ENCODE results near the gene SHLD1.
"Not testable (repeated sequence)": the region's sequence is repeated elsewhere in the genome, so short reads cannot be mapped to it uniquely, and the experiment has no call there.

The SHLD1 gene

GRCh38 chr20:5735845-5736510, 14.2 kb upstream of the SHLD1 start:
- no peak for DNase-seq (ENCODE audit: low read depth, low spot score)

DNA sequence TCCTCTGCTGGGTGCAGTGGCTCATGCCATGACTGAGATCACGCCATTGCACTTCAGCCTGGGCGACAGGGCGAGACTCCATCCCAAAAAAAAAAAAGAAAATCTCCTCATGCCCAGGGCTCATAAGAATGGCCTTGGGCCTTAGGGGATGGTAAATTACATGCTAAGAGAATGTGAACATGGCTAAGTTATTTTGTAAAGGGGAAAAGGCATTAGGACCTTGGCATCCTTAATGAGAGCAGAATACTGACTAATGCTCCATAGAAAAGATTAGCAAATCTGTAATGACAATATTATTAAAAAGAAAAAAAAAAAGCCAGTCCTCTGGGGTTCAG, 12.6 kb upstream of the SHLD1 start:
- DNase-seq (ENCODE audit: low read depth, low spot score), result no peak

DNA sequence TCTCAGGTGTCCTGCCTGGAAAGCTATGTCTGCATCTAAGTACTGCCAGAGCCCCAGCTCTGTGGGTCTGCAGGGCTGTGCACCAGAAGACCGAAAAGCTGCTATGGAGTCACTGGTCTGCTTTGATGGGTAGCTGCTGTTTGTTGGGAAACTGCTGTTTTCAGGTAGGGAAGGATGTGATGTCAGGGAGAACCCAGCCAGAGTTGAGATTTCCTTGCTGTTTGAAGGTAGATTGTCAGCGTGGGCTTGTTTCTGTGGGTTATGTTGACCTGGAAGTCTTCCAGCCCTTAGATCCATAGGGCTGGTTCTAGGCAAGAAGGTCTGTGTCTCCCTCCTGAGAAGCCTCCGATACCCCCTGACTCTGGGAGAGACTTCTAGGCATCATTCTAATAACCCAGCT, 12.2 kb upstream of the SHLD1 start:
- DNase-seq (ENCODE audit: low read depth, low spot score), result no peak

- not testable (repeated sequence) for DNase-seq (ENCODE audit: low read depth, low spot score)
Observed at GRCh38 chr20:5740643-5741042, 9.6 kb upstream of the SHLD1 start.

DNA sequence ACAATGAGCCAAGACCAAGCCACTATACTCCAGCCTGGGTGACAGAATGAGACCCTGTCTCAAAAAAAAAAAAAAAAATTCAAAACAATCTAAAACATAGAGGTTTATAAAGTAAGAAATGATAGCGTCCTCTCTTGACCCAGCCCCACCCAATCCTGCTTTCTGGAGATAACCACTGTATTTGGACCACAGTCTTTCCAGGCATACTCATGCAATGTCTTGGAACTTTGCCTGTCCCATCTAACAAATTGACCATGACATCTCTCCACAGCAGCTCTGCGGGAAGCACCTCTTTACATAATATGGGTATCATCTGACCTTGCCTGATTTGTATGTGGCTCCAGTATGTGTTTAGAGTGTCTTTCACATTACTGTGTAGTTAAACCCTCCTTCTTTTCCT, 9.1 kb upstream of the SHLD1 start:
- no peak for DNase-seq (ENCODE audit: low read depth, low spot score)

GRCh38 chr20:5742041-5742440, 8.2 kb upstream of the SHLD1 start:
- no peak for DNase-seq (ENCODE audit: low read depth, low spot score)

DNA sequence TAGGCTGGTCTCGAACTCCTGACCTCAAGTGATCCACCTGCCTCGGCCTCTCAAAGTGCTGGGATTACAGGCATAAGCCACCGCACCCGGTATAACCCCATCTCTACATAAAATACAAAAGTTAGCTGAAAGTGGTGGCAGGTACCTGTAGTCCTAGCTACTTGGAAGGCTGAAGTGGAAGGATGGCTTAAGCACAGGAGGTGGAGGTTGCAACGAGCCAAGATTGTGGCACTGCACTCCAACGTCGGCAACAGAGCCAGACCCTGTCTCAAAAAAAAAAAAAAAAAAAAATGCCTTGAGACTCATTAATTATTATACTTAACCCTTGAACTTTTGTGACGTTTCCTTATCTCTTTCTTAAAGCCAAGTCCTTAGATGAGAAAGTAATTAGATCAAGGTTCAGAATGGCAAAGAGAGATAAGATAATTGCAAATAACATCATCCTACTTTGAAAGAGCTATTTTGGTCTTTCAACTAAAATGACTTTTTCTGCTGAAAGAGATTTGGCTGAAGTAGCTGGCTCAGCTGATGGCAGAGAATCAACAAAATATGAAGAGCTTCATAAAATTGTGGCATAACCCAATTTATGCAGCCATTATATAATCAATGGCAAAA, 4.7 kb upstream of the SHLD1 start:
- no peak for DNase-seq (ENCODE audit: low read depth, low spot score)

DNA sequence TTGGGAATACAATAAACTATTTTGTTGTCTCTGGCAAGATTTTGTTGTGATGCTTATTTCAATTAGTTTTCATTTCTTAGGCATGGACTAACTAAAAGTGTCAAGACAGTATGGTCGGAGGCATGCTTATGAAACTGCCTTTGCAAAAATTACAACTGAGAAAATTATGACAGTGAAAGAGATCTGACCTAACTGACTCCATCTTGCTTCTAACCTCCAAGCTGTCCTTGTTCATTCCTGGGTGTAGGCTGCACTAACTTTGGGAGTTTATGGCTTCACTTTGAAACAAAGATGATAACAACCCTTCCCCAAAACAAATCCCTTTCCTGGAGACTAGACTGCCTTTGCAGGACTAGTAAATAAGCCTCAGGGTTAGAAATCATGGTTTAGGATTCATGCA, 4.1 kb upstream of the SHLD1 start:
- no peak for DNase-seq (ENCODE audit: low read depth, low spot score)

- DNase-seq (ENCODE audit: low read depth, low spot score), result no peak
Observed at GRCh38 chr20:5748246-5748645, 2.0 kb upstream of the SHLD1 start.

- not testable (repeated sequence) for DNase-seq (ENCODE audit: low read depth, low spot score)
Observed at GRCh38 chr20:5749512-5749951, 669 bp upstream of the SHLD1 start.

- DNase-seq (ENCODE audit: low read depth, low spot score), result no peak
Observed at GRCh38 chr20:5751856-5752255, 1.7 kb downstream of the SHLD1 start.

- no peak for DNase-seq (ENCODE audit: low read depth, low spot score)
Observed at GRCh38 chr20:5753814-5754213, 3.6 kb downstream of the SHLD1 start.

- no peak for DNase-seq (ENCODE audit: low read depth, low spot score)
Observed at GRCh38 chr20:5757949-5758348, 7.7 kb downstream of the SHLD1 start.

DNA sequence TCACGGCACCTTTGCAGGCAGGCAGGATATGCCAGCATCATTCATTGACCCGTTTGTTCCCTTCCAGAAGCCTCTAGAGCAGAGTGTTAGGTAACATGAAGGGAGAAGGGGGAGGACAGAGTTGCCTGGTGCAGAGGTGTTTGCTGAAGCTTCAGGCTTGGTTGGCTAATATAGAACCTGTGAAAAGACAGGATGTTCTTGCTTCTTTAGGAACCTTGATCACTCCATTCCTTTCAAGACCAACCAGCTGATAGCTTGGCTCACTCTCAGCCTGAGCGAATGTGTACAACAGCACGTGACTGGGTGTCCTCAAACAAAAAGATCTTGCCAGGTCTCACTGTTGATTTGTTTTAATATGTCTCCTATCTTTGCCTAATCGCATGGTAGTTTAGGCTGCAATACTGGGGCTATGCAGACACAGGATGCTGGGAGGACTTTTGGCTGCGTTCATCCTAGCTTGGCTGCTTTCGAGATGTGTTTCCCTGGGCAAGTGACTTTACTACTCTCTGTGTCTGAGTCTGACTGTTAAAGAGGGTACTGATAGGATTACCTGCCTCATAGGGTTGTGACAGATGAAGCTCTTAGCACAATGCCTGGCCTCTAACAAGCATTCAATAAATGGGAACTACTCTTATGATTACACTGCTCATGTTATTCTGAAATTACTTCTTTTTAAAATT, 16.0 kb downstream of the SHLD1 start:
- no peak for DNase-seq (ENCODE audit: low read depth, low spot score)

GRCh38 chr20:5767493-5768098, 17.4 kb downstream of the SHLD1 start:
- no peak for DNase-seq (ENCODE audit: low read depth, low spot score)

DNA sequence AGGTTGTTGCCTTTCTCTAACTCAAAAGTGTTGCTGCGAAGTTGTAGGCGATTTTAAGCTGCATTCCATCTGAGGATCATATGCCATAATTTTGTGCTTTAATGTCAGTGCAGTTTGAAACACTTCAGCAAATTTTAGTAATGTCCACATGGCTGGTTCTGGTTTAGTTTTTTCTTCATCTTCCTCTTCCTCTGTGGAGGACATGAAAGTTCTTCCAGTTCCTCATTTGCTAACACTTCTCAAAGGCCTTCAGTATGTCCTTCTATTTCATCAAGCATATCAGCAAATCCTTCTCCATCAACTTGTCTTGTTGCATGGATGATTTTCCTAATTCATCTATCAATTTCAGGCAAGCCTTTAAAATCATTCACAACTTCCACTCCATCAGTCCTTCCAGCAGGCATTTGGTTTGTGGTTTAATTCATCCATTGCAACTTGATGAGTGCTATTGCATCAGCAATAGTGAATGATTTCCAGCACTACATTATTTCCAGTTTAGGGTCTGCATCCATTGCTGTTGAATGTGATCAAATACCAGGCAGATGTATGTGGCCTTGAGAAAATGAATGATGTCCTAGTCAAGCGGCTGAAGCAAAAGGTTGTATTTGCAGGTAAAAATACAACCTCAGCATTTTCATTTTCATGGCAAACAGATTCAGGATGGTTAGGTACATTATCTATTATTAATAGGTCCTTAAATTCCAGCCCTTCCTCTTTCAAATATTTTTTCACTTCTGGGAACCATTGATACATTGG, 20.2 kb downstream of the SHLD1 start:
- no peak for DNase-seq (ENCODE audit: low read depth, low spot score)

- no peak for DNase-seq (ENCODE audit: low read depth, low spot score)
Observed at GRCh38 chr20:5770987-5771318, 20.8 kb downstream of the SHLD1 start.

- no peak for DNase-seq (ENCODE audit: low read depth, low spot score)
Observed at GRCh38 chr20:5772704-5773103, 22.5 kb downstream of the SHLD1 start.

DNA sequence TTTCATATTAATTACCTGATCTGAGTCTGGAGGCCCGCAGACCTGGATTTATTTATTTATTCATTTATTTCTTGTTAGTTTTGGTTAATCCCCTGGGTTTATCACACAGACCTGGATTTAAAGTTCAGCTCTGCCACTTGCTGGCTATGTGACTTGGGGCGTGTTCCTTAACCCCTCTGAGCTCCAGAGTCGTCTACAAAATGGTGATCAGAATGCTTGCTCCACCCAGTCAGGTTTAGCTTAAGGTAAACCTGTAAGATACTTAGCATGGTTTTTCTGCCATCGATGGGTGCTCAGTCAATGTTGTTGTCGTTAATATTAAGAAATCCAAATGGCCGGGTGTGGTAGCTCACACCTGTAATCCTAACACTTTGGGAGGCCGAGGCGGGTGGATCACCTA, 23.4 kb downstream of the SHLD1 start:
- DNase-seq (ENCODE audit: low read depth, low spot score), result no peak

DNA sequence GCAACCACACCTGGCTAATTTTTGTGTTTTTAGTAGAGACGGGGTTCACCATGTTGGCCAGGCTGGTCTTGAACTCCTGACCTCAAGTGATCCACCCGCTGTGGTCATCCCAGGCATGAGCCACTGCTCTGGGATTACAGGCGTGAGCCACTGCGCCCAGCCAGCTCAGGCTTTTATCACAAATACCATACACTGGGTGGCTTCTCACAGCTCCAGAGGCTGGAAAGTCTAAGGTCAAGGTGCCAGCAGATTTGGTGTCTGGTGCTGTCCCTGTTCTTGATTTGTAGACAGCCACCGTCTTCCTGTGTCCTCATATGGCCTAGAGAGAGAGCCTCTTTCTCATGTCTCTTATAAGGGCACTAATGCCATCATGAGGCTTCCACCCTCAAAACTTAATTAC, 25.9 kb downstream of the SHLD1 start:
- no peak for DNase-seq (ENCODE audit: low read depth, low spot score)

GRCh38 chr20:5779071-5779900, 29.1 kb downstream of the SHLD1 start:
- DNase-seq (ENCODE audit: low read depth, low spot score), result no peak

Measured in activated CD4-positive, CD25-positive, alpha-beta regulatory T cell treated with anti-CD3 and anti-CD28 coated beads, Interleukin-2, amount 50 U/mL, for 16 hours (primary cell).